Activated CD8-positive, alpha-beta memory T cell treated with anti-CD3 and anti-CD28 coated beads, Interleukin-2, amount 50 U/mL, for 48 hours (primary cell): ENCODE data around the gene GUCY2C.
A peak's percentile ranks its signal among the peaks of the same experiment; 100 is the strongest.

ENCODE experiments used
- DNase-seq: peaks from one replicate; pipeline ENCODE4 v3.0.0-alpha.2; 2020

Gene GUCY2C

GRCh38 chr12:14681190-14681589 is 15.2 kb downstream of the GUCY2C start:
- DNase-seq, result no peak

GRCh38 chr12:14678547-14679150 is 17.8 kb downstream of the GUCY2C start:
- no peak for DNase-seq

GRCh38 chr12:14668591-14668990 is 27.8 kb downstream of the GUCY2C start:
- no peak for DNase-seq

GRCh38 chr12:14665354-14666348 is 30.7 kb downstream of the GUCY2C start:
- no peak for DNase-seq

- DNase-seq, result no peak
Measured at GRCh38 chr12:14664434-14665023, 31.9 kb downstream of the GUCY2C start.

- no peak for DNase-seq
Measured at GRCh38 chr12:14663002-14663401, 33.4 kb downstream of the GUCY2C start.

GRCh38 chr12:14656846-14657245 is 39.6 kb downstream of the GUCY2C start:
- no peak for DNase-seq

- no peak for DNase-seq
Measured at GRCh38 chr12:14655284-14655683, 41.1 kb downstream of the GUCY2C start.

- DNase-seq, result no peak
Measured at GRCh38 chr12:14654842-14655241, 41.6 kb downstream of the GUCY2C start.

GRCh38 chr12:14654416-14654815 is 42.0 kb downstream of the GUCY2C start:
- DNase-seq, result no peak

- no peak for DNase-seq
Measured at GRCh38 chr12:14652483-14652882, 43.9 kb downstream of the GUCY2C start.

GRCh38 chr12:14651371-14651770 is 45.0 kb downstream of the GUCY2C start:
- DNase-seq, result no peak

GRCh38 chr12:14650789-14651188 is 45.6 kb downstream of the GUCY2C start:
- DNase-seq, result no peak

- DNase-seq, result no peak
Measured at GRCh38 chr12:14647028-14647750, 49.2 kb downstream of the GUCY2C start.

- no peak for DNase-seq
Measured at GRCh38 chr12:14643251-14643650, 53.1 kb downstream of the GUCY2C start.

GRCh38 chr12:14638066-14638465 is 58.3 kb downstream of the GUCY2C start:
- no peak for DNase-seq

GRCh38 chr12:14635776-14636175 is 60.6 kb downstream of the GUCY2C start:
- no peak for DNase-seq

GRCh38 chr12:14630793-14631192 is 65.6 kb downstream of the GUCY2C start:
- DNase-seq, result no peak

- peak; percentile 66 for DNase-seq
Measured at GRCh38 chr12:14629832-14630710, 66.3 kb downstream of the GUCY2C start.

- no peak for DNase-seq
Measured at GRCh38 chr12:14628771-14629170, 67.6 kb downstream of the GUCY2C start.

- DNase-seq, result no peak
Measured at GRCh38 chr12:14621826-14622225, 74.6 kb downstream of the GUCY2C start.
